NCI-H524 treated with DMSO at 0.1 percent for 48 hours (cell line): Measurements from ENCODE around the gene IMPDH1.

ENCODE experiments used
- DNase-seq: peaks from one replicate; lab custom pipeline; 2025; lab: John Stamatoyannopoulos, UW

IMPDH1 gene

DNA sequence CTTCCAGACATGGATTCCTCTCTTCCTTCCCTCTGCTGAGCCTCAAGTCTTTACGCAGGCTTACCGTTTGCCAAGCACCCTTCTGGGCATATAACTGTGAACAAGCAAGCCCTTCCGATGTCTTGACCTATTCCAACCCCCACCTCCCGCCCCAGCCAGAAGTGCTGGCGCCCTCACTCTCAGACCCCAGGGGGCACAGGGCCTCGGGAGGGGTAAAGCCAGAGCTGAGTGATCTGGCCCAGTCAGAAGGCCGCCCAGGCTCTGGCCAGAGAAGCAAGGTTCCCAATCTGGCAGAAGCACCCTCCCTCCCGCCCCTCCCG is 49.5 kb downstream of the IMPDH1 start:
- DNase-seq, result no peak

DNA sequence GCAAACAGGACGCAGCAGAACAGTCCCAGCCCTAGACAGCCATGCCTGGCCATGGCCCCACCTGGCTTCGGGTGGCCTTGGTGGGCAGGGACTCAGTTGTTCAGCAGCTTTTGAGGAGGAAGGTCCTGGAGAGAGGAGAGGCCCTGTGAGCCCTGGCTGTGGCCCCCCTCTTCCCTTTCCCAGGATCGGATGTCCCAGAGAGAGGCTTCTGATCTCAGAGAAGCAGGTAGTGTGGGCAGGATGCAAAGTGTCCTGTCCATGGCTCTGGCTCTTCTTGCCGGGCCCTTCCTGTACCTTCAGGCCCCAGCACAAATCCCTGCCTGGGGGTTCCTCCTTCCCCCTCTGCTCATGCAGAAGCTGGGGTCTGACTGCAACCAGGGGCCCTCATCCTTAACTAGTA is 49.8 kb downstream of the IMPDH1 start:
- DNase-seq, result no peak

DNA sequence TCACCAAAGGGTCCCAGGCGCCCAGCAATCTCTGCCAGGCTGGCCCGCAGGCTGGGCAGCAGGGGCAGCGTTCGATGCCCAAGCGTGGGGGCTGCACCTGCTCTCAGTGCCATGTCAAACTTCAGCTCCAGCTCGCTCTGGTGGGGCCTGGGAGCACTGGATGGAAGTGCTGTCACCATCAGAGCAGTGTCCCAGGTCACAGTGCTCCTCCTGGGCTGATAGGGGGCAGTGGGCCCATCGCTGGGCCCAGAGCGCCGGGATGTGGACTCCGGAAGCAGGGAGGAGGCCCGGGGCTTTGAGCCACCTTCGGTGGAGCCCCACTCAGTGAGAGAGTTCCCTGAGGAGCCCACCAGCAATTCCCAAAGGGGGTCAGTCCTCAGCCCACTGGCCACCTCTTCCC is 50.4 kb downstream of the IMPDH1 start:
- no peak for DNase-seq

DNA sequence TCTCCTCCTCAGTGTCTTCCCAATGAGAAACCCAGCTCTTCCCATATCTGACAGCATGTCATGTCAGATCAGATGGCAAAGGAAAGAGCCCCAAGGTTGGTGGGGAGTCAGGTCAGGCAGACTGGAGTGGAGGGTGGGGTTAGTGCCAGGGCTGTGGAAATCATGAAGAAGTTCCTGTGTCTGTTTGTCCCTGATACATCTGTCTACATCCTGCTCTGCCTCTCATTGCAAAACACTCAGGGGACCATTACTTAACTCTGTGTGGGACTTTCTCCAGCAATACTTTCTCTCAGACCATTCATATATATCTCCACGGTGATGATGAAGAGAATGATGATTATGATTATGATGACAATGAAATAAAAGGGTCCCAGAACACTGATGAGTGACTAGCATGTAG is 51.5 kb downstream of the IMPDH1 start:
- no peak for DNase-seq

DNA sequence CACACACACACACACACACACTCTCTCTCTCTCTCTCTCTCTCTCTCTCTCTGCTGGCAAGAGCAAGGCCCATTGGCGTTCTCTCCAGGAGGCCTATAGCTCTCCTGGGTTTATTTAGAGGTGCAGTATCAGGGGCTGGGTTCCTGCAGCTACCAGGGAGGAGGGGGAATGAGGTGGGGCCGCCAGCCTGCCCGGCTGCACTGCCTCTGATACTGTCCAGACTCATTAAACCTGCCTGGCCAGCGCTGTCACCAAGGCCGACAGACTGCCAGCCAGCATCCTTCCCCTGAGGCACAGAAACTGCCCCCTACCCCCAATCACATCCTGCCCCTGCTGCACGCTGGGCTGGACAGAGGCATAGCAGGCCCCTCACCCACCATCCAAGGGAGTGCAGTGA is 52.6 kb downstream of the IMPDH1 start:
- no peak for DNase-seq

DNA sequence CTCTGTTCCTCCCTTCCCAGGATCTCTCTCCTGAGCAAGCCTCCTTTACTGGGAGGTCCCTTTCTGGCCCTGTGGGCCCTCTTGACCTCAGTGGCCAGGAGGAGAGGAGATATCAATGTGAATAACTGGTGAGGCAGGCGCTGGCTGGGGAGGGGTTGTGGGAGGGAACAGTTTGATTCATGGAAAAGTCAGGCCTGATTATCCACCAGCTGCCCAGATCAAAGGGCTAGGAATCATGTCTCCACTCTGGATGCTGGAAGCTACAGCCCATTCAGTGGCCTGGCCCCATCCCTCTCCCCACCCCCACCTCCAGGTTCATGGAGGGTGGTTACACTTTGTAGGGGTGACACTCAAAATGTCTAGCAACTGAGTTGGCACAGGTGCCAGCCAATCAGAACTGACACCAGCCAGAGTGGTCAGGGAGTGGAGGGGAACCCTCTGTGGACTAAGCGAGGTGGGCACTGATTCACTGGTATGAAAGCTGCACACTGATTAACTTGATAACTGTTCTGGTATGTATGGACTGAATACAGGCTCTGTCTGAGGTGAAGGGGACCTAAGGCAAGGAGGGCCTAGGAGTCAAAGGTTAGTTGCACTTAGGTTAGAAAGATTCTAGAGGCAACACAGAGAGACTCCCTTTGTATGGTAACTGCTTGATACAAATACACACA is 53.1 kb downstream of the IMPDH1 start:
- no peak for DNase-seq

DNA sequence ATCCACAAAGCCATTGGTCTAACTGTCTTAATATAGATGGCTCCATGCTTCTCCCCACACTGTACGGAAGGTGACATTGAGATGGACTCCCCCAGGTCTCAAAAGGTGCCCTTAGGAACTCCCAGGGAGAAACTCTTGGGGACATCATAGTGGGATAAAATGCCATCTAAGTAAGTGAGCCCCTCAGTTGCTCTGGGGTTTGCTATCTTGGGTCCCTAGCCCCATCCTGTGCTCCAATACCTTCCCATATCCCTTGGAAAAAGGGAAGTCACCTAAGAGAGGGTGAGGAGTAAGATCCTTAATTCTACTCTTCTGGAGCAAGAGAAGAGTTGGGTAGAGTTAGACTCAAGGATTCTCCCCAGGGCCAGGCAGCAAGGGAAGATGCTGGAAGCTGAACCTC is 56.2 kb downstream of the IMPDH1 start:
- no peak for DNase-seq

DNA sequence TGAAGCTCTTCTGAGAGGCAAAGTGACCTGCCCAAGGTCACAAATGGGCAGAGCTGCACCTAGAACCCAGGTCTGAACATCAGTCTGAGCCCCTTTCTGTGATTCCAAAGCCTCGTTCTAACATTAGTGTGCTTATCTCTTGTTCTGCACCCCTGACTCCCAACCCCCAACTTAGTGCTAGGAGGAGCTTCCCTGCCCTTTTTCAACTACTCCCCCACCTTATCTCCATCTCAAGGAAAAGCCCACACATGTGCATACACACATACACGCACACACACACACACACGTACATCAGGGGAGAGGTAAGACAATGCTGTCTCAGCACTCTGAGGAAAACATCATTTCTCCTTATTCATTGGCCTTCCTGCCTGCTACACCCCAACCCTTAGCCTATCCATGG is 56.6 kb downstream of the IMPDH1 start:
- DNase-seq, result no peak

DNA sequence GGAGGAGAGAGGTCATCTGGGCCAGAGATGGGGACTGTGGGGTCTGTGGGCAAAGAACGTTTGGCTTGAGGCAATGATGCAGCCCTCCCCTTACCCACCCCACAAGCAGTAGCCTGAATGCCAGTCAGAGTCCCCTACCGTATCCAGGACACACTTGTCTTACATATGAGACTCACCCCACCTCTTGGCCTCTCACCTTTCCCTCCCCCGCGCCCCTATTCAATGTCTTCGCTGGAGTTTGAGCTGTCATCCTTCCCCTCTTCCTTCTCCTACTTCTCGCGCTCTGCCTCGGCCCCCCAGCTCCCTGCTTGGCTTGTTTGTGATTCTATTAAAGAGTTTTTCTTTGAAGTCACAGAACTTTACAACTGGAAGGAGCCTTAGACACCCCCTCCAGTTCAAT is 57.1 kb downstream of the IMPDH1 start:
- DNase-seq, result no peak

DNA sequence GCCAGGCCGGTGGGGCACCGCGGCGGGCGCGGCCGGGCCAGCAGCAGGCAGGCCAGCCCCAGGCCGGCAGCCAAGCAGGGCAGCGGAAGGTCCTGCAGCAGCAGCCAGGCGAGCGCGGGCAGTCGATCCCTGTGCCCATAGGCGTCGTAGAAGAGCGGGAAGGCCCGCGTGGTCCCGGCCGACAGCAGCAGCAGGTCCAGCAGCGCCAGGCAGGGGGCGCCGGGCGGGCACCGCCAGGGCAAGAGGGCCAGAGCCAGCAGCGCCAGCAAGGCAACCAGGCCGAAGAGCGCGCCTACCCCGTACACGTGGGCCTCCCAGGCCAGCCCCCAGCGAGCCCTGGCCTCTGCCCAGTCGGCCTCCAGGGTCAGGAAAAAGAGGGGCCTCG is 57.6 kb downstream of the IMPDH1 start:
- DNase-seq, result no peak

DNA sequence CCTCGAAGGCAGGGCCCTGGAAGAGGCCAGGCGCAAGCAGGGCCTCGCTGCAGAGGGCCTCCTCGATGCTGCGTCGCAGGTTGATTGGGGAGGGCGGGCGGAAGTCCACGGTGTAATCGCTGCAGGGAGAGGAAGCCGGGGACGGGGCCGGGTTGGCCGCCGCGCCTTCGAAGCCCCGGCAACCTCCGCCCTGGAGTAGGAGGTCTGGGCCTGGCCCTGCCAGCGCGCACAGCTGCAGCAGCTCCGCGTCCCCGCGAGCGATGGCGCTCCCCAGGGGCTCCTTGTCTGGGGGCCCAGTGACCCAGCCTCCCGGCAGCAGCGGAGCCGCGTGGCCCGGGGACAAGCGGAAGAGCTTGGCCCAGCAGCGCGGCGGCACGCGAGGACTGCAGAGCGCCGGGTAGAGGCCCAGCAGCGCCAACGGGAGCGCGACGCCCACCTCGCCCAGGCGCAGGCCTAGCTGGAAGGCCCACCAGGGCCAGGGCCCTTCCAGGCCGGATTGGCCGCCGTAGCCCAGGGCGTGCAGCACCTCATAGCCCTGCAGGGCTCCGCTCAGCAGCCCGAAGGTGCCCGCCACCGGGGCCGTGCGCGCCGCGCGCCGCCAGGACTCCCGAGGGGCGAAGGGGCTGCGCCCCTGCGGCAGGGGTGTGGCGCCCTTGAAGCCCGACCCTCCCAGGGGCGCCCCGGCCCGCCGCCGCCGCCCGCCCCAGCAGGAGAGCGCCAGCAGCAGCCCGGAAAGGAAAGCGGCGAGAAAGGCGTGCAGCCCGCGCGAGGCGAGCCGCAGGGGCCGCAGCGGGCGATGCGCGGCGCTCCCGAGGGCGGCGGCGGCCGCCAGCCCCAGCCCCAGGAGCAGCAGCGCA is 58.3 kb downstream of the IMPDH1 start:
- DNase-seq, result no peak

DNA sequence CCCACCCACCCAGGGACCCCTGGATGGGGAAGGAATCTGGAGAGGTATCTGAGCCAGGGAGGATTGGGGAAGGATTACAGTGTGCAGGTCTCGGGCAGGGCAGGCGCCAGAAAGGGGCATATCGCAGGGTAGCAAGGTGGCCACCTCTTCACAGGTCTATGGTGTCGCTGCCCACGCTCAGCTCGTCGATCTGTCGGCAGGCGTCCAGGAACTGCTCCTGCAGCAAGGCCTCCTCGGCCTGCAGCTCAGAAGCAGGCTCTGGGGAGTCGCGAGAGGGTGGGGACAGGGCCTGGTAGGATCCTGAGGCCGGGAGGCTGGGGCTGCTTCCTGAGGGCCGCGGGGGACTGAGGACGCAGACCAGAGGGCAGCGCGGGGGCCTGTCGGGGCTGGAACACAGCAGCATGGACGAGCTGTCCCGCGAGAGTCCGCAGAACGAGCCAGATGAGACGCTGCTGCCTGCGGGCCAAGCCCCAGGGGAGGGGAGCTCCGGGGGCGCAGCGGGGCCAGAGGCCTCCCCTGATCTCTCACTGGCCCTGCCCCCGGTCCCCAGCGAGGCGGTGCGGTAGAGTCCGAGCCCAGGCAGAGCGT is 59.0 kb downstream of the IMPDH1 start:
- no peak for DNase-seq

DNA sequence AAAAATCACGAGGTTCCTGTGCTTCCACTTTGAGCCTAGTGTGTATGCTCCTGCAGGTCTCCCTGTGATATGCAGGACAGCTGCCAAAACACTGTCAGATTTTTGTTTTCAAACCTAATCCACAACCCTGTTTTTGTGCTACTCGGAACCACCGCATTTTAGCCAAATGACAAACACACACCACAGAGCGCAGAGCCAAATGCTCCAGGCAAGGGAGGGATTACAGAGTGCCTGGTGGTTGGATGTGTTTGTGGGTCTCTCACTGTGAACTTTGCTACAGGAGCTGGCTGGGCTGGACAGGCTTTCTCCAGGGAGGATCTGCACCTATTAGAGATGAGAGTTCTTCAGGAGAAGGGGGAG is 60.3 kb downstream of the IMPDH1 start:
- no peak for DNase-seq

DNA sequence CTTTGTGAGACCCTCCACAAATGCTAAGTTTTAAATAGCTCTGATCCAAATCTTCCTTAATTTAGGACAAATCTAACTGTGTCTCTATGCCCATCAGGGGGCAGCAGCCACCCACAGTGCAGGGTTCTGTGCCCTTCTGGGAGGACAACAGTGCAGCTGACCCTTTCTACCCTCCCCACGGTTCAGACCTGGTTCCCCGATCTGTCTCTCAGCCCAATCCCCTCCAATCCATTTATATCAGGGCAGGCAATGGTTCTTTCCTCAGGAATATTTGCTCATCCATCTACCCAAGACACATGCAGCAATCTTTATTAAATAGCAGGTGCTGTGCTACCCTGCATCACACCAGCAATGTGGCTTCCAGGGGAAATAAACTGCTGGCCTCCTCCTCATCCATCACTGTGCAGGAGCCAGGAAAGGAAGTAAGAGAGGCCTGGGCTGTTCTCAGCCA is 62.1 kb downstream of the IMPDH1 start:
- DNase-seq, result no peak

DNA sequence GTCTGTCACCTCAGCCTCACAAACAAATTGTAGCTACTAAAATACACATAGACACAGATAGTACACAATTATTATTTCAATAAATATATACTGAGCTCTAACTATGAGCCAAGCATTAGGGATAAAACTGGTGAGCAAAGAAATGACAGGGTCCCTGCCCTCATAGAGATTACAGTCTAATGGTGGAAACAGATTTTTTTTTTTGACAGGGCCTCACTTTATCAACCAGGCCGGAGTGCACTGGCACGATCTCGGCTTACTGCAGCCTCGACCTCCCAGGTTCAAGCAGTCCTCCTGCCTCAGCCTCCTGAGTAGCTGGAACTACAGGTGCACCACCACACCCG is 65.4 kb downstream of the IMPDH1 start:
- DNase-seq, result no peak

DNA sequence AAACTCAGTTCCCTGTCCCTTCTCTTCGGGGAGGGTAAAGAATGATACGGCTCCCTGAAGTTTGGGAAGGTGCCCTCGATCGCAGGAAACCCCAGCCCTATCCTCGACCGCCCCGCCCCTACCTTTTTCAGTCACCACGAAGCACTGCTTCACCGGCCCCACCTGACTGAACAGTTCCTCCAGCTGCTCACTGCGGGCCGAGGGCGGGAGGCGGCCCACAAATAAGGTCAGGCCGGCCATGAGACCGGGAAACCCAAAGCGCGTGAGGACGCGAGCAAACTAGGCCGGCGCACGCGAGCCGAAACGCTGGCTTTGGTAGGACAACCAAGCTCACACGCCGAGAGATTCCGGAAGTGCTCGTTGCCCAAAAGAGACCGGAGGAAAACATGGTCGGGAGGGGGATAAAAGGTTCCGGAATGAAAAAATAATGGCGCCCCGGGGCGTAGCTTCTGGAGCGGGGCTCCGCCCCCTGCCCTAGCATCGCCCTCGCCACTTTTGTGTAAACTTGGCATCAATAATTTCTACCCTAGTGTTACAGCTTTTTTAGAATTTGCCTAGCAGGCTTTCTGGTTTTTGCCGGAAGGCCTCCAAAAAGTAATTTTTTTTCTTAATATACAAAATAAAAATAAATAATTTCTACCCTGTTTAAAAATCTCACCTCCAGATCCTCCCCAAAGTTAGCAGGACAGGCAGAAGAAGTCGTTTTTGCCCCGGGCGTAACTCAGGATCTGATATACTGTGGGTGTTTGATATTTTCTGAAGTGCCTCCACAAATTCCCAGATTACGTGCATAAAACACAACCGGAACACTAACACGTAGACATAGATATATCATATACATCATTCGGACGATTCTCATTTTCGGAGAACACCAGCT is 66.0 kb downstream of the IMPDH1 start, which contains the start of gene RBM28:
TSS of gene RBM28 (minus strand) at position 355 of the 877 bp plus-strand sequence. CDS start at position 240, 115 bp downstream.
- DNase-seq, result peak; percentile 64
